Glutamatergic neuron (in vitro differentiated cells): ENCODE measurements around the gene CNKSR1. TPM values are rescaled to one million over a fixed set of nuclear protein-coding genes. Genes with fewer than 3 reads are reported as not detected.

Experiments used
- DNase-seq: peaks from one replicate; pipeline ENCODE4 v3.0.0; 2022
- H3K27ac Mint-ChIP-seq: one replicate; pipeline ENCODE4 v1.8.0; 2020; ENCODE audit warnings: mild to moderate bottlenecking, mixed read lengths, inconsistent platforms; ENCODE audit not compliant: unreplicated experiment
- H3K27me3 Mint-ChIP-seq: one replicate; pipeline ENCODE4 v1.8.0; 2020; ENCODE audit warnings: mild to moderate bottlenecking, moderate library complexity, mixed read lengths, inconsistent platforms; ENCODE audit not compliant: unreplicated experiment
- H3K36me3 Mint-ChIP-seq: one replicate; pipeline ENCODE4 v1.8.0; 2020; ENCODE audit warnings: mild to moderate bottlenecking, mixed read lengths, inconsistent platforms; ENCODE audit not compliant: unreplicated experiment
- H3K4me1 Mint-ChIP-seq: one replicate; pipeline ENCODE4 v1.8.0; 2020; ENCODE audit warnings: mild to moderate bottlenecking, low read depth, mixed read lengths, inconsistent platforms; ENCODE audit not compliant: unreplicated experiment
- H3K4me3 Mint-ChIP-seq: one replicate; pipeline ENCODE4 v1.8.0; 2020; ENCODE audit warnings: mild to moderate bottlenecking, mixed read lengths, inconsistent platforms; ENCODE audit not compliant: unreplicated experiment
- H3K9me3 Mint-ChIP-seq: one replicate; pipeline ENCODE4 v1.8.0; 2020; ENCODE audit warnings: mild to moderate bottlenecking, moderate library complexity, mixed read lengths, inconsistent platforms; ENCODE audit not compliant: unreplicated experiment
- total RNA-seq: library from RNA; stranded (reverse); fragmentation: NEBNext Ultra II Directional; extraction: Animal tissue kit (Norgen Biotek cat#: 25700); gene quantifications from one replicate; pipeline ENCODE4 v1.2.1, GENCODE V29; 2021; ENCODE audit not compliant: unreplicated experiment
- TF ChIP-seq, protein P1 (sequence below): fragments of 200-600 bp; sonication (generic); IDR thresholded peaks from one replicate; pipeline ENCODE4 v1.5.0; 2021; ENCODE audit not compliant: partially characterized antibody, unreplicated experiment

The CNKSR1 gene
- total RNA-seq, 1 donor from 2014 or later = 9.9 TPM

DNA sequence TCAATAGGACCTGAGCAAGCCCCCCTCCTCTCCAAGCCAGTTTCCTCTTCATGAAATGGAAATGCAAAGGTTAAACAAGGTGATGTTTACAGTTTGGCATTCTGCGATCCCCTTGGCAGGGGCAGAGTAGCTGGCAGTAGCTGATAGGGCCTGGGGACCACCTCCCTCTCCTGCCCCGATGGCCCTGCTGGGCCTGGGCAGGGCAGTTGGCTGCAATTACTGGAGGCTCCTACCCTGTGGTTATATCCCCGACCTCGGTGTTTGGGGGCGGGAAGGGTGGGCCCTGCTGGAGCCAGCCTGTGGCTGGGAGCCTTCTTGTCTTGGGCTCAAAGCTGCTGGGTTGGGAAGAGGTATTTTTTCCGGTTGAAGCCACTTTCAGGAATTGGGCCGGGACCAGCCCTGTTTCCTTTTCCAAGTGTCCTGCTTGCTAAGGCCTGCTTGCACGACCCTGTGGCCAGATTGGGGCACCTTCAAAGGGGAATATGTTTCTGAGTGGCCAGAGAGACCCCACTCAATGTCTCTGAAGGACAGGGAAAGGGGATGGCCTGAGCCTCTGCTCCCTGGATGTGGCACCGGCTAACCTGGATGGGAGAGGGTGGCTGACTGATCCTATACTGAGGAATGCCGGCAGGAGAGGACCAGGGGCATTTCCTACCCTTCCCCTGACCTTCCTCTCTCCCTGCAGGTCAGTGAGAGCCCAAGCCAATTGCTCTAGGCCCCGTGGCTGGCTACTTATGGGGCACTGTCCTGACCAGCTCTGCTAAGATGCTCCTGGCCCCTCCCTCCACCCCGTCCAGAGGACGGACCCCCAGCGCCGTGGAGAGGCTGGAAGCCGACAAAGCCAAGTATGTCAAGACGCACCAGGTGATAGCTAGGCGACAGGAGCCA is 16.5 kb upstream of the CNKSR1 start:
- H3K27me3 Mint-ChIP-seq = peaks cover 7% of the 10 kb centered on the region
- no peak for DNase-seq

DNA sequence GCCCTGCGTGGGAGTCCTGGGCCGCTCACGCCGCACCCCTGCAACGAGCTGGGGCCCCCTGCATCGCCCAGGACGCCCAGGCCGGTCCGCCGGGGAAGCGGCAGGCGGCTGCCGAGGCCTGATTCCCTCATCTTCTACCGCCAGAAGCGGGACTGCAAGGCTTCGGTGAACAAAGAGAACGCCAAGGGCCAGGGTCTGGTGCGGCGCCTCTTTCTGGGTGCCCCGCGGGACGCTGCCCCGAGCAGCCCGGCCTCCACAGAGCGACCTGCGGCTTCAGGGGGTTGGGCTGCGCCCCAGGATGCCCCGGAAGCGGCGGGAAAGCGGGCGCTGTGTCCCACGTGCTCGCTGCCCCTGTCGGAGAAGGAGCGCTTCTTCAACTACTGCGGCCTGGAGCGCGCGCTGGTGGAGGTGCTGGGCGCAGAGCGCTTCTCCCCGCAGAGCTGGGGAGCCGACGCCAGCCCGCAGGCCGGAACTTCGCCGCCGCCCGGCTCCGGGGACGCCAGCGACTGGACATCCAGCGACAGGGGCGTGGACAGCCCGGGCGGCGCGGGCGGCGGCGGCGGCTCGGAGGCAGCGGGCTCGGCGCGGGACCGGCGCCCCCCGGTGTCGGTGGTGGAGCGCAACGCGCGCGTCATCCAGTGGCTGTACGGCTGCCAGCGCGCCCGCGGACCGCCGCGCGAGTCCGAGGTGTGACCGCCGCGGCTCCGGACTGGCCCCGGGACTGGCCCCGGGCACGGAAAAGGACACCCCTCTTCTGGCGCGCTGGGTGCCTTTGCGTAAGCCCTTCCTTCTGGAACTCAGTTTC is 15.7 kb upstream of the CNKSR1 start:
- Mint-ChIP-seq H3K4me1 (peaks cover 17% of the 10 kb centered on the region), H3K27ac (peak overlapping the region; percentile 48), H3K9me3 (peaks cover 4% of the 10 kb centered on the region), H3K4me3 (peak overlapping the region; percentile 82), H3K27me3 (peaks cover 7% of the 10 kb centered on the region), H3K36me3 (no peaks in the 10 kb centered on the region)
- peak; percentile 76 for DNase-seq
- TF ChIP-seq, protein P1, sequence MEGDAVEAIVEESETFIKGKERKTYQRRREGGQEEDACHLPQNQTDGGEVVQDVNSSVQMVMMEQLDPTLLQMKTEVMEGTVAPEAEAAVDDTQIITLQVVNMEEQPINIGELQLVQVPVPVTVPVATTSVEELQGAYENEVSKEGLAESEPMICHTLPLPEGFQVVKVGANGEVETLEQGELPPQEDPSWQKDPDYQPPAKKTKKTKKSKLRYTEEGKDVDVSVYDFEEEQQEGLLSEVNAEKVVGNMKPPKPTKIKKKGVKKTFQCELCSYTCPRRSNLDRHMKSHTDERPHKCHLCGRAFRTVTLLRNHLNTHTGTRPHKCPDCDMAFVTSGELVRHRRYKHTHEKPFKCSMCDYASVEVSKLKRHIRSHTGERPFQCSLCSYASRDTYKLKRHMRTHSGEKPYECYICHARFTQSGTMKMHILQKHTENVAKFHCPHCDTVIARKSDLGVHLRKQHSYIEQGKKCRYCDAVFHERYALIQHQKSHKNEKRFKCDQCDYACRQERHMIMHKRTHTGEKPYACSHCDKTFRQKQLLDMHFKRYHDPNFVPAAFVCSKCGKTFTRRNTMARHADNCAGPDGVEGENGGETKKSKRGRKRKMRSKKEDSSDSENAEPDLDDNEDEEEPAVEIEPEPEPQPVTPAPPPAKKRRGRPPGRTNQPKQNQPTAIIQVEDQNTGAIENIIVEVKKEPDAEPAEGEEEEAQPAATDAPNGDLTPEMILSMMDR = no peak

More for the DNA sequence above, 16.5 kb upstream of the CNKSR1 start:
- Mint-ChIP-seq H3K9me3 (peaks cover 4% of the 10 kb centered on the region), H3K36me3 (no peaks in the 10 kb centered on the region), H3K27ac (no peak overlapping the region), H3K4me3 (peak overlapping the region; percentile 72), H3K4me1 (peaks cover 20% of the 10 kb centered on the region)
- TF ChIP-seq, protein P1 = no peak

DNA sequence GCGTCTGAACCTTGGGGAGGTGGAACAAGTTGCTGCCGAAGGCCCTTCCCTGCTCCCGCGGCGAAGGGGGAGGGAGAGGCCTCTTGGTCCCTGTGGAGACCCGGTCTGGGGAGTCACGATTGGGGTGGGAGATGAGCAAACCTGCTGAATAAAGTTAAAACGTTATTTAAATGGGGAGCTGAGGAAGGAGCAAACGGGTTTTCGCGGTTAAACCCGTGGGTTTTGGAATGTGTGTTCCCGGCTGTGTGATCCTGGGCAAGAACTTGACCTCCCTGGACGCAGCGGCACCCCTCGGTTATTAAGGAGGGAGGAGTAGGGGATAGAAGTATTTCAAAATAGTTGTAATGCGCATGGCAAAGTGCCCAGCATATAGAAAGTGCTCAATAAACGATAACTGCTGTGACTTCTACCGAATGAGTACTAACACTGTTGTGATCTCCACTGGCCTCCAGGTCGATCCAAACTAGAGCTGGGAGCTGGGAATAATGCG is 15.0 kb upstream of the CNKSR1 start:
- peaks cover 11% of the 10 kb centered on the region for H3K27me3 Mint-ChIP-seq
- peak overlapping the region; percentile 82 for H3K4me3 Mint-ChIP-seq
- TF ChIP-seq, protein P1 = no peak
- H3K36me3 Mint-ChIP-seq = no peaks in the 10 kb centered on the region
- peak overlapping the region; percentile 48 for H3K27ac Mint-ChIP-seq
- peaks cover 4% of the 10 kb centered on the region for H3K9me3 Mint-ChIP-seq
- peaks cover 17% of the 10 kb centered on the region for H3K4me1 Mint-ChIP-seq
- no peak for DNase-seq

DNA sequence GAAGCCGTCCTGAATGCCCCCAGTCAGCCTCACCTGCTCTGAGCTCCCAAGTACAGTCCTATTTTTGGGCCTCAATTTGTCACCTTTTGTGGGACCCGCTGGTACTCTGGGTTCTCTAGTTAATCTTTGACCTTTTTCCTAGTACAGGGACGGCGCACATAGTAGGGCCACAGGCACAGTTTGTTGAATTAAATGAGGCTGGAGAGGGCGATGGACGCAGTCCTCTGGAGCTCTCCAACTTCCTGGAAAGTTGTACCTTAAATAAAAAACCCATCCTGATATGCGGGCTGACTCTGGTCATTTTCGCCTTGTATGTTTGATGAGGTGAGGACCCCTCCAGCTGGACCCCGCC is 13.6 kb upstream of the CNKSR1 start:
- no peak overlapping the region for H3K27ac Mint-ChIP-seq
- no peaks in the 10 kb centered on the region for H3K36me3 Mint-ChIP-seq
- H3K27me3 Mint-ChIP-seq = peaks cover 17% of the 10 kb centered on the region
- H3K4me3 Mint-ChIP-seq = no peak overlapping the region
- DNase-seq = no peak
- H3K9me3 Mint-ChIP-seq = peaks cover 4% of the 10 kb centered on the region
- peaks cover 15% of the 10 kb centered on the region for H3K4me1 Mint-ChIP-seq
- TF ChIP-seq, protein P1 = no peak
